Caco-2 (cell line): ENCODE data around the gene SATB2. TPM values are rescaled to one million over a fixed set of nuclear protein-coding genes. Genes with fewer than 3 reads are reported as not detected.

Experiments used
- BruUV-seq: library from RNA; stranded (reverse); fragments of 400-500 nt; replicated peaks from 2 replicates; lab custom pipeline; 2021; lab: Mats Ljungman, UMichigan
- CTCF ChIA-PET: fragments of 300-600 bp; sonication (Branson Sonifier 250); formaldehyde crosslinking; loops from one replicate; lab custom pipeline; 2022; ENCODE audit warnings: antibody characterized with exemption; lab: Charles Lee
- POLR2A ChIA-PET: fragments of 300-600 bp; sonication (Branson Sonifier 250); formaldehyde crosslinking; loops from one replicate; lab custom pipeline; 2022; ENCODE audit warnings: antibody characterized with exemption; lab: Charles Lee
- DNase-seq, 2 experiments: peaks; one replicate each; pipeline versions ENCODE4 v3.0.0 to v3.0.0-alpha.2; 2020 to 2022
- H3K27me3 ChIP-seq: replicated peaks from 2 replicates; pipeline ENCODE4 v1.6.0; 2011; ENCODE audit warnings: low read length; ENCODE audit not compliant: control insufficient read depth, insufficient read depth
- H3K36me3 ChIP-seq: 2 replicates; pipeline ENCODE4 v1.5.1; 2011; ENCODE audit warnings: low read length; ENCODE audit not compliant: control insufficient read depth, insufficient read depth
- H3K4me1 ChIP-seq: fragments of 250-450 bp; sonication (Bioruptor Pico); 2 replicates; pipeline ENCODE4 v1.5.1; 2020; ENCODE audit warnings: mild to moderate bottlenecking
- H3K4me3 ChIP-seq: 2 replicates; pipeline ENCODE4 v1.5.1; 2011; ENCODE audit warnings: low read depth, mild to moderate bottlenecking, control low read depth, low read length
- H3K9me3 ChIP-seq: fragments of 250-450 bp; sonication (Bioruptor Pico); 2 replicates; pipeline ENCODE4 v1.5.1; 2020; ENCODE audit warnings: mild to moderate bottlenecking, moderate library complexity
- H3K27ac Mint-ChIP-seq: one replicate; pipeline ENCODE4 v1.8.0; 2022; ENCODE audit warnings: mixed read lengths; ENCODE audit not compliant: unreplicated experiment
- H3K27me3 Mint-ChIP-seq: one replicate; pipeline ENCODE4 v1.8.0; 2022; ENCODE audit warnings: mixed read lengths; ENCODE audit not compliant: insufficient read depth, unreplicated experiment
- H3K36me3 Mint-ChIP-seq: one replicate; pipeline ENCODE4 v1.8.0; 2022; ENCODE audit warnings: mild to moderate bottlenecking, mixed read lengths; ENCODE audit not compliant: insufficient read depth, unreplicated experiment
- H3K4me1 Mint-ChIP-seq: one replicate; pipeline ENCODE4 v1.8.0; 2022; ENCODE audit warnings: low read depth, mixed read lengths; ENCODE audit not compliant: unreplicated experiment
- H3K4me3 Mint-ChIP-seq: one replicate; pipeline ENCODE4 v1.8.0; 2022; ENCODE audit warnings: mild to moderate bottlenecking, moderate library complexity, mixed read lengths; ENCODE audit not compliant: unreplicated experiment
- H3K9me3 Mint-ChIP-seq: one replicate; pipeline ENCODE4 v1.8.0; 2022; ENCODE audit warnings: mixed read lengths; ENCODE audit not compliant: unreplicated experiment
- intact Hi-C: fragments of 100-400 bp; cut with micrococcal nuclease; formaldehyde crosslinking; loops from one replicate; pipeline ENCODE4 v1.10.0; 2022; ENCODE audit not compliant: unreplicated experiment
- total RNA-seq: library from RNA; stranded (reverse); gene quantifications from 2 replicates; pipeline ENCODE4 v1.2.3, GENCODE V29; 2022
- TF ChIP-seq, protein P1 (sequence below), 2 experiments: fragments of 200-600 bp in 1 of 2; IDR thresholded peaks; 1 replicate in 1 of 2; 2 replicates in 1 of 2; pipeline versions ENCODE4 v1.5.1 to v1.8.0; 2011 to 2022; ENCODE audit warnings: antibody characterized with exemption in 1 of 2, control low read depth in 1 of 2, inconsistent platforms in 1 of 2, low read depth in 1 of 2, low read length in 1 of 2, mild to moderate bottlenecking in 1 of 2, moderate library complexity in 1 of 2; ENCODE audit not compliant: insufficient read depth in 1 of 2, severe bottlenecking in 1 of 2, unreplicated experiment in 1 of 2

The SATB2 gene
- total RNA-seq, 1 experiment from 2014 or later, result 1.1 TPM

GRCh38 chr2:199382091-199382490 lies 75.6 kb downstream of the SATB2 start:
- H3K4me1 ChIP-seq, result no peaks in the 10 kb centered on the region
- no TSS peak for BruUV-seq
- Mint-ChIP-seq H3K27me3 (peaks cover 2% of the 10 kb centered on the region), H3K4me3 (no peak overlapping the region), H3K27ac (no peak overlapping the region), H3K9me3 (no peaks in the 10 kb centered on the region), H3K36me3 (no peaks in the 10 kb centered on the region), H3K4me1 (no peaks in the 10 kb centered on the region)
- no peaks in the 10 kb centered on the region for H3K27me3 ChIP-seq
- POLR2A ChIA-PET, result no interaction called here
- no peaks in the 10 kb centered on the region for H3K36me3 ChIP-seq
- TF ChIP-seq, protein P1, sequence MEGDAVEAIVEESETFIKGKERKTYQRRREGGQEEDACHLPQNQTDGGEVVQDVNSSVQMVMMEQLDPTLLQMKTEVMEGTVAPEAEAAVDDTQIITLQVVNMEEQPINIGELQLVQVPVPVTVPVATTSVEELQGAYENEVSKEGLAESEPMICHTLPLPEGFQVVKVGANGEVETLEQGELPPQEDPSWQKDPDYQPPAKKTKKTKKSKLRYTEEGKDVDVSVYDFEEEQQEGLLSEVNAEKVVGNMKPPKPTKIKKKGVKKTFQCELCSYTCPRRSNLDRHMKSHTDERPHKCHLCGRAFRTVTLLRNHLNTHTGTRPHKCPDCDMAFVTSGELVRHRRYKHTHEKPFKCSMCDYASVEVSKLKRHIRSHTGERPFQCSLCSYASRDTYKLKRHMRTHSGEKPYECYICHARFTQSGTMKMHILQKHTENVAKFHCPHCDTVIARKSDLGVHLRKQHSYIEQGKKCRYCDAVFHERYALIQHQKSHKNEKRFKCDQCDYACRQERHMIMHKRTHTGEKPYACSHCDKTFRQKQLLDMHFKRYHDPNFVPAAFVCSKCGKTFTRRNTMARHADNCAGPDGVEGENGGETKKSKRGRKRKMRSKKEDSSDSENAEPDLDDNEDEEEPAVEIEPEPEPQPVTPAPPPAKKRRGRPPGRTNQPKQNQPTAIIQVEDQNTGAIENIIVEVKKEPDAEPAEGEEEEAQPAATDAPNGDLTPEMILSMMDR (IDR thresholded peaks at IDR 0.05; ENCODE audit: insufficient read depth in 1 of 2, low read depth in 1 of 2, low read length in 1 of 2, severe bottlenecking in 1 of 2, unreplicated experiment in 1 of 2), result no peak
- no peak for DNase-seq
- intact Hi-C loops, result no loop called here
- H3K9me3 ChIP-seq, result no peaks in the 10 kb centered on the region
- H3K4me3 ChIP-seq, result no peak overlapping the region
- CTCF ChIA-PET, result no interaction called here

GRCh38 chr2:199381531-199381930 lies 76.2 kb downstream of the SATB2 start:
- Mint-ChIP-seq H3K9me3 (no peaks in the 10 kb centered on the region), H3K4me3 (no peak overlapping the region), H3K27me3 (peaks cover 2% of the 10 kb centered on the region), H3K36me3 (no peaks in the 10 kb centered on the region), H3K4me1 (no peaks in the 10 kb centered on the region), H3K27ac (no peak overlapping the region)
- BruUV-seq, result no TSS peak
- Histone ChIP-seq H3K4me3 (no peak overlapping the region), H3K27me3 (no peaks in the 10 kb centered on the region), H3K4me1 (no peaks in the 10 kb centered on the region), H3K36me3 (no peaks in the 10 kb centered on the region), H3K9me3 (no peaks in the 10 kb centered on the region)
- POLR2A ChIA-PET, result no interaction called here
- CTCF ChIA-PET, result no interaction called here
- TF ChIP-seq, protein P1 (IDR thresholded peaks at IDR 0.05; ENCODE audit: insufficient read depth in 1 of 2, low read depth in 1 of 2, low read length in 1 of 2, severe bottlenecking in 1 of 2, unreplicated experiment in 1 of 2), result no peak
- no peak for DNase-seq
- intact Hi-C loops, result no loop called here

DNA sequence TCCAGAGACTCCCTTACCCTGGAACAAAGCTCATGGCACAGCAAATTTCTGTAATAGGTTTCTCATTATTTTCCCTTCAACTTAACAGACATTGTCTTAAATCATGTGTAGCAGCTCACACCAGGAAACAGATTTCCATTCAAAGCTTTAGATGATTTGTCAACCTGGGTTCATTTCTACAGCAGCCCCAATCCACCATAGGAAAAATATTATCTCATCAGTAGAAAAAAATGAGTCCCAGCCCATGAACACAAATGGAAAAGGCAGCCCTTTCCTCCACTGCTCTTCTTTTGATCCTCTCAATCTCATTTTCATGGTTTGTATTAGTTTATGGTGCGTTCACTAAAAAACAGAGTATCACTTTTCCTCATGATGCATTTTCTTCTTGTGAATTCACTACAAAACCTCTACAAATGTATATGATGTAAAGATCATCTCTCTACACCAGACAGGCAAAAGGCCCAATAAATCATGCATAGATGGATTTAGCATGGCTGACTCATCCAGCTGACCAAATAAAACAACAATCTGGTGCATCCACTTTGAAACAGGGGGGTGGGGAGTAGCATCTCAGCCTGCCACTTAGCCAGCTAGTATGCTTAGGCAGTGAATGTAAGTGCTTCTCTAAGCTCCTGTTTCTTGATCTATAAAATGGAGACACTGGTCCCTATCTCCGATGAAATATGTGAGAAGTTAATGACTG lies 78.6 kb downstream of the SATB2 start:
- ChIA-PET POLR2A (no interaction called here), CTCF (no interaction called here)
- BruUV-seq, result no TSS peak
- no peaks in the 10 kb centered on the region for H3K36me3 ChIP-seq
- intact Hi-C loops, result no loop called here
- H3K27me3 ChIP-seq, result no peaks in the 10 kb centered on the region
- H3K4me1 ChIP-seq, result no peaks in the 10 kb centered on the region
- no peak overlapping the region for H3K4me3 ChIP-seq
- no peaks in the 10 kb centered on the region for H3K9me3 ChIP-seq
- TF ChIP-seq, protein P1 (IDR thresholded peaks at IDR 0.05; ENCODE audit: insufficient read depth in 1 of 2, low read depth in 1 of 2, low read length in 1 of 2, severe bottlenecking in 1 of 2, unreplicated experiment in 1 of 2), result no peak
- Mint-ChIP-seq H3K4me3 (no peak overlapping the region), H3K36me3 (no peaks in the 10 kb centered on the region), H3K9me3 (no peaks in the 10 kb centered on the region), H3K4me1 (no peaks in the 10 kb centered on the region), H3K27me3 (peaks cover 2% of the 10 kb centered on the region), H3K27ac (no peak overlapping the region)
- no peak for DNase-seq
